GM21529 (cell line): Measurements from ENCODE around the gene ICOS.
A peak's percentile ranks its signal among the peaks of the same experiment; 100 is the strongest.
"Not testable (repeated sequence)": the region's sequence is repeated elsewhere in the genome, so short reads cannot be mapped to it uniquely, and the experiment has no call there.

Experiments used
- ATAC-seq: cut with Tn5 transposase; IDR thresholded peaks from one replicate; pipeline ENCODE4 v1.9.1; 2021; ENCODE audit not compliant: unreplicated experiment

Gene ICOS

GRCh38 chr2:203972066-203972465, 35.5 kb downstream of the ICOS start:
- ATAC-seq: no peak

DNA sequence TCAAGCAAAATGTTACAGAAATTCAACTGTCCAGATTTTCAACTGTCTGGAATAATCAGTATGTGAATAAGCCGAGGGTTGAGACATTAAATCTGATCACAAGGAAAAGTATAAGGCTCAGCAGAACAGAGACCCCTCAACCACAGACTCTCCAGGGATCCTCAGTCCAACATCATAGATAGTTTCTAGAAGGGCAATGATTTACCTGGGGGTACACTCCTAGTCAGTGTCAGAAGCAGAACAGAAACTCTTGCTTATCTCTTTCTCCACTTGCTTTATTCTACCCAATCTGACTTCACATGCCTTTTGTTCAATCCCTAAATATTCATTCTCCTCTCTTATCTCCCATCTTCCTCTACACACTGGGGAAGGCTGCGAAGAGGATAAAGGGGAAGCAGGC, 36.4 kb downstream of the ICOS start:
- ATAC-seq: no peak

GRCh38 chr2:203973676-203974075, 37.1 kb downstream of the ICOS start:
- no peak for ATAC-seq

GRCh38 chr2:203975912-203976311, 39.3 kb downstream of the ICOS start:
- no peak for ATAC-seq

GRCh38 chr2:203982276-203982675, 45.7 kb downstream of the ICOS start:
- ATAC-seq: no peak

- ATAC-seq: no peak
Observed at GRCh38 chr2:203983064-203983715, 46.6 kb downstream of the ICOS start.

GRCh38 chr2:203985978-203986377, 49.4 kb downstream of the ICOS start:
- not testable (repeated sequence) for ATAC-seq

DNA sequence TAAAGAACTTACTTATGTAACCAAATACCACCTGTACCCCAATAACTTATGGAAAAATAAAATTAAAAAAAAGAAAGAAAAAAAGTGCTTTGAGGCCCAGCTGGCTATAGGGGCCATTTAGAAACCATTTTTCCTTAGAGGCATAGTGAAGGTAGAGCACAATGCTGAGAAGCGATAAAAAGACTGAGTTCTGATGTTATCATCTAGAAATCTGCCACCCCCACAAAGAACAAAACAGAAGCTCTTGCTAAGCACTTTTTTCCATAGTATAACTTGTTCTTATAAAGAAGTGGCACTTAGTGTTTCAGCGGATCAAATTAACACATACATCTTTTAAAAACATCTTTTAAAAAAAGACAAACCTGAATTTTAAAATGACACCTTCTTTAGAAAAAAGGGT, 51.4 kb downstream of the ICOS start:
- no peak for ATAC-seq

DNA sequence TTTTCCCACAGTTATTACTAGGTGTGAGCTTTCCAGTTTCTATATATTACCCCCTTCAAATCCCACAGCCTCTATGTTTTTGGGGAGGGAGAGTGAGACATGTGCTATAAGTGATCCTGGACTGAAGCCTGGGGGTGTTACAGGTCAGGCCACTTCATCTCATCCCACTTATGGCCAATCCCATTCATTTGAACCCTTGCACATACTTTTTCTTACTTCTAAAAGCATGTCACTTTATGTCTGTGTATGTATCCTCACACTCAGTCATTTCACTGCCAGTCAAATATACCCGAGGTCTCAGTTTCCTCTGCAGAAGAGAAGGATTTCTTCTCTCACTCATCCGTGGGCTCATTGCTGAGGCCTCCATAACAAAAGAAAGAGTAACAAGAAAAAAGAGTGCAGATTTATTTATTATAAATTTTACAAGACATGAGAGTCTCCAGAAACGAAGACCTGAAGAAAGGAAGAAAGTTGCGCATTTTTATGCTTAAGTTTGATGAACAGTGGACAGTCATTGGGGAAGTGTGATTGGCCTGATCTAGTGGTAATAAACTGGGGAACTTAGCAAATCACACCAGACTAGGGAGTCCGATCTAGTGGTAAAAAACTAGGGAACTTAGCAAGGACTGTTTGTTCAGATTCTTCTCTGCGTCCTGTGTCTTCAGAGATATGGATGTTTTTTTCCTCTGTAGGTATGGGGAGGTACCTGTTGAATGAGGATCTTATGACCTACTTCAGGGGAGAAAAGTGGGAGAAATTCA, 52.1 kb downstream of the ICOS start:
- ATAC-seq: no peak

DNA sequence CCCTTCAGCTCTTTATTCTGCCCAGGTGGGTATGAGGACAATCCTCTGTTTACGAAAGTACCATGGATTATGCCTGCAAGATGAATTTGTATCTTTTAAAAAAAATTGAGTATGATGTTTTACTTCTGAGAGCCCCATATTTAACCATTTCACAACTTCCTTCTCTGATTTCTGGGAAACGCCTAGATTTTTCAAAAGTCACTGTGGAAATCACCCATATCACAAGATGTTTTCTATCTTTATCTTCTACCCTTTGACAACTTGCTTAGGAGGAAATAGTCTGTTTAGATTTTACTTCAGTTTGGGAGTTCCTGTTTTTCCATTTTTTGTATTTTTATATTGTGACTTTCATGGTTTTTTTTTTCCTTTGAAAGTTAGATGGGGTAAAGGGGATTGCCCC, 53.0 kb downstream of the ICOS start:
- no peak for ATAC-seq

DNA sequence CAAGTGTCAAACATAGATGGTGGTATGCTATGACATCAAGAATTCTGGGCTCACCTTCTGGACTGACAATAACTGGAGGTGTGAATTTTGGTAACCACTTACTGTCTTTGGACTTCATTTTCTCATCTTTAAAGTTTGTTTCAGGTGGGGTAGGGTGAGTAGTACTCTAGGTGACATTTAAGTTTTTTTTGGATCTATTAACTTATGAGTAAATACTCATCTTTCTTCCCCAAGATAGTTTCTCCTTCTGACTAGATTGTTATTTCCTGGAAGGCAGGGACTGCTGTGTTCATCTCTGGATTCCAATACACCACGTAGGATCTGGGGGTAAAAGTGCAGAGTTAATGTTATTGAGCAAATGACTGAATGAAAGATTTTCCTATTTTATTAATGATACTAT, 55.9 kb downstream of the ICOS start:
- no peak for ATAC-seq

DNA sequence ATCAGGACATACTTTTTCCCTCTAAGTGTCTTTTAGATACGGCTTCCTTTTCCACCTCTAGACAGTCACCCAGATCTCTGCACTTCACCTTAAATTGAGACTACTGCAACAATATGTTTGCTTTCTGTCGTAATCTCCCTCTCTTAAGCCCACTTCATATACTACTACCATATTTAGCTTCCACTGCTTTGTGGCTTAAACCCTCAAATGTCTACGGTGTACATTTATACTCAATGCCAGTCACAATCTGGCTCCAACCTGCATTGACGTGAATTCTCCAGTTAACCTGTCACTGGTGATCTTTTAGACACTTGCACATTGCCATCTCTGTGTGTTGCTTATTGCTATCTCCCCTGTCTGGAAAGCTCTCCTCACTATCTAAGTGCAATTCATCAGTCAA, 56.4 kb downstream of the ICOS start:
- no peak for ATAC-seq

DNA sequence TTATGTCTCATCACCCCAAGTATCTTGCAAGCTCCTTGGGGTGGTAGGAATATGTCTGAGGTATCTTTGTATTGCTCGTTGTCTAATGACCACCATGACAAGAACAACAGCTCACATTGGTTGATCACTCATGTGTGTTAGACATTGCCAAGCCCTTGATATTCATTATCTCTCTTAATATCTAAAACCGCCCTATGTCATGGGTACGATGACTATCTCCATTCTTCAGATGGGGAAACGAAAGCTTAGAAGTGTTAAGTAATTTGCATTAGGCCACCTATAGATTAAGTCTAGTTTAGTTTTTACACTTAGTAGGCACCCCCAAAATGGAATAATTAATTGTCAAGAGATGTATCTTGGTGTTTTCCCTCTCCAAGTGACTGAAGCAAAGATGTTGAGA, 57.0 kb downstream of the ICOS start:
- ATAC-seq: no peak

GRCh38 chr2:203994735-203995134, 58.2 kb downstream of the ICOS start:
- ATAC-seq: no peak

GRCh38 chr2:203996692-203997091, 60.1 kb downstream of the ICOS start:
- no peak for ATAC-seq

DNA sequence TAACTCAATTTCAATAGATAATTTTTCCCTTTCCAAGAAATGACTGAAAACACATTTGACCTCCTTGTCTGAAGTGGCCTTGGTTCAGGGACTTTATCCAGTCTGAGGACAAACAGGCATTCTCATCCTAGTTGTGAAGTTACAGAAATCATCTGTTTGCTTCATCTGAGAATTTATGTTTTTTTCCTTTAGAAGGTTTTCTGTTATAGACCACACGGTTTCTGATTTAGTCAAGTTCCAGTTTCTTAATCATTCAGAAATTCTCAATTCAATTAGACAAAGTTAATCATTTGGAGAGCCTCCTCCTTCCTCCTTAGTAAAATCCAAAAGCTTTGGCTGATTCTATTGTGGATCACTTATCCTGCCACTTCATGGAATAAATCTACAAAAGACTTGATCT, 60.9 kb downstream of the ICOS start:
- ATAC-seq: peak; percentile 63

GRCh38 chr2:203997980-203998809, 61.6 kb downstream of the ICOS start:
- ATAC-seq: no peak

GRCh38 chr2:203999835-204000234, 63.3 kb downstream of the ICOS start:
- ATAC-seq: no peak

- no peak for ATAC-seq
Observed at GRCh38 chr2:204000446-204000845, 63.9 kb downstream of the ICOS start.

- ATAC-seq: no peak
Observed at GRCh38 chr2:204003276-204003990, 66.9 kb downstream of the ICOS start.

DNA sequence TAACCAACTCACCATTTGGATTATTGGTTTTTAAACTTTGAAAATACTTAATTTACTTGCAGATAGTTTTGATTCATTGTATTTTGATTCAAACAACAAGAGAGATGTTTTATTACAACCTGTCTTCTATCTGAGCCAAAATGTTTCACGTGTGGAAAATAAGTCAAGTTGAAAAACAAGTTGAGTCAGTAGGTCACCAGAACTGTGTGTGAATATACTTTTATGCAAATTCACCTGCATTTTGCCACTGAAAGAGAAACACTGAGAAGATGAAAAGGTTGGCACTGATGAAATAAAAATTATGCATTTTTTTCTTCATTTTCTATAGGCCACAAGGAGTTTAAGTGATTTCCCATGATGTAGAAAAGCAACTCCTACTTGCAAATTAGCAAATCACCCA, 68.3 kb downstream of the ICOS start:
- no peak for ATAC-seq
